AG04449 (cell line): Measurements from ENCODE around the gene MYO19.

Experiments used
- CTCF ChIA-PET: fragments of 350-600 bp; formaldehyde crosslinking; extraction: SDS; loops from one replicate; lab custom pipeline; 2021; ENCODE audit warnings: antibody characterized with exemption; lab: Yijun Ruan, JAX
- POLR2A ChIA-PET: fragments of 400-600, 350-600 bp; formaldehyde crosslinking; extraction: SDS; loops from one replicate; lab custom pipeline; 2020; ENCODE audit warnings: antibody characterized with exemption, inconsistent platforms; lab: Yijun Ruan, JAX
- DNase-seq: peaks from one replicate; pipeline ENCODE4 v3.0.0-alpha.2; 2010; ENCODE audit warnings: low read depth, low spot score
- H3K4me3 ChIP-seq: 2 replicates; pipeline ENCODE4 v1.5.1; 2011; ENCODE audit warnings: low read depth, mild to moderate bottlenecking, control low read depth, low read length
- TF ChIP-seq, protein P1 (sequence below): IDR thresholded peaks from one replicate; pipeline ENCODE4 v1.5.1; 2011; ENCODE audit warnings: mild to moderate bottlenecking, moderate library complexity, low read length, control low read depth, inconsistent platforms; ENCODE audit not compliant: insufficient read depth; ENCODE audit errors: missing control alignments

MYO19 gene

DNA sequence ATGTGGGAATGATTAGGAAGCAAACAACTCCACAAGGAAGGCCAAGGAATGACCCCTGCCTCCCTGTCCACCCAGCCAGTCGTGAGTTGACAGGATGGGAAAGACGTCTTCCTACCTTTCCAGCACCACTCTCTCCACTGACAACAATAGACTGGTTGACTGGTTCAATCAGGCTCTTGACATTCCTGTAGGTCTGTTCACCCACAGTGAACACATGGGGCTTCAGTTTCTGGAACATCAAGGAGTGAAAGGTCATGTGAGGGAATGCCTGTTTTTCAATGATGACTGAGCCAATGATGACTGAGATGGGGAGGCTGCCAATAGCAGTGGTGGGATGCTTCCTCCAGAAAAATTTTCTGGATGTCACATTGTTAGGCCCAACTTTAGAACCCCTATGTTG lies 9.6 kb downstream of the MYO19 start:
- POLR2A ChIA-PET = no interaction called here
- no peak overlapping the region for H3K4me3 ChIP-seq
- TF ChIP-seq, protein P1, sequence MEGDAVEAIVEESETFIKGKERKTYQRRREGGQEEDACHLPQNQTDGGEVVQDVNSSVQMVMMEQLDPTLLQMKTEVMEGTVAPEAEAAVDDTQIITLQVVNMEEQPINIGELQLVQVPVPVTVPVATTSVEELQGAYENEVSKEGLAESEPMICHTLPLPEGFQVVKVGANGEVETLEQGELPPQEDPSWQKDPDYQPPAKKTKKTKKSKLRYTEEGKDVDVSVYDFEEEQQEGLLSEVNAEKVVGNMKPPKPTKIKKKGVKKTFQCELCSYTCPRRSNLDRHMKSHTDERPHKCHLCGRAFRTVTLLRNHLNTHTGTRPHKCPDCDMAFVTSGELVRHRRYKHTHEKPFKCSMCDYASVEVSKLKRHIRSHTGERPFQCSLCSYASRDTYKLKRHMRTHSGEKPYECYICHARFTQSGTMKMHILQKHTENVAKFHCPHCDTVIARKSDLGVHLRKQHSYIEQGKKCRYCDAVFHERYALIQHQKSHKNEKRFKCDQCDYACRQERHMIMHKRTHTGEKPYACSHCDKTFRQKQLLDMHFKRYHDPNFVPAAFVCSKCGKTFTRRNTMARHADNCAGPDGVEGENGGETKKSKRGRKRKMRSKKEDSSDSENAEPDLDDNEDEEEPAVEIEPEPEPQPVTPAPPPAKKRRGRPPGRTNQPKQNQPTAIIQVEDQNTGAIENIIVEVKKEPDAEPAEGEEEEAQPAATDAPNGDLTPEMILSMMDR = no peak
- CTCF ChIA-PET = interaction anchor here (2.5 kb wide), 1 partner anchor 9 kb away, joined by 9 read pairs; the partner anchor contains the start of genes MYO19 and PIGW
- DNase-seq = no peak

DNA sequence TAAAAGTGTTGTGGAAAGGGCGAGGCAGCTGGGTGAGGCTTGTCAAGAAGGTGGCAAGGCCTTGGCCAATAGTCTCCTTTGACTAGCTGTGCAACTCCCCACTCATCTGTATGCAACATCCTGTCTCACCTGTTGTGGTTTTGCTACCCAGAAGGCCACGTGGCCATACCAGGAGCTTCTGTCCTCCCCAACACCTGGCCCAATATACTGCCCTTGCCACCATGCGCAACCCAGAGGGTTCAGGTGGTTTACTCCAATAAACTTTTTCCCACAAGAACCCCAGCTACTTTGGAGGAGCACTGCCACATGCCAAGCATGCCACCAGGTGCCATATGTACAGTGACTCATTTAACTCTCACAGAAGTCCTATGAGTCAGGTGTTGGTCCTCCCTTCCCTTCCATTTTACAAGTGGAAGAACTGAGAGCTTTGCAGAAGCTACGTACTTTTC lies 10.2 kb downstream of the MYO19 start:
- TF ChIP-seq, protein P1 = no peak
- no peak for DNase-seq
- ChIA-PET CTCF (interaction anchor here (2.5 kb wide), 1 partner anchor 9 kb away, joined by 9 read pairs; the partner anchor contains the start of genes MYO19 and PIGW), POLR2A (no interaction called here)
- H3K4me3 ChIP-seq = no peak overlapping the region

DNA sequence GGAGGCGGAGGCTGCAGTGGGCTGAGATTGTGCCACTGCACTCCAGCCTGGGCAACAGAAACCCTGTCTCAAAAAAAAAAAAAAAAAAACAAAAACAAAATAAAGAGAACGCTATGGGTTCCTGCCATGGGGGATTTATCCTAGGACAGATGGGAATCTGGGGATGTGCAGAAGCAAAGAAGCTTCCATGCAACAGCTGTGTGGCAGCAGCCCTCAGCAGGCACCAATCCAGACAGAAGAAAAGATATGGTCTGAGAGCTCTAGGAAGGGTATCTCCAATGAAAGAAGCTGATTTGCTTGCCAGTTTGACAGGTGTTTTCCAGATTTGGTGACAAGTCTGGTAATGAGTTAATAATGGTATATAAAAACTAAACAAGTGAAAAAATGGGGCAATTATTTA lies 11.6 kb downstream of the MYO19 start:
- ChIA-PET POLR2A (no interaction called here), CTCF (interaction anchor here (0.6 to 2.5 kb wide), 3 partner anchors 9 to 72 kb away, joined by 3 to 9 read pairs (median 5); partner anchors contain the start of genes MYO19 and PIGW)
- no peak for DNase-seq

GRCh38 chr17:36515837-36516236 lies 18.8 kb downstream of the MYO19 start:
- ChIA-PET CTCF (interaction anchor here (1.3 kb wide), 1 partner anchor 9 kb away, joined by 3 read pairs; no protein-coding TSS in a partner anchor), POLR2A (no interaction called here)
- TF ChIP-seq, protein P1 = no peak
- DNase-seq = no peak
- H3K4me3 ChIP-seq = no peak overlapping the region

More for the DNA sequence above, 11.6 kb downstream of the MYO19 start:
- TF ChIP-seq, protein P1 = no peak
- H3K4me3 ChIP-seq = no peak overlapping the region

GRCh38 chr17:36514856-36515255 lies 19.8 kb downstream of the MYO19 start:
- ChIA-PET CTCF (interaction anchor here (0.7 kb wide), 1 partner anchor 11 kb away, joined by 3 read pairs; no protein-coding TSS in a partner anchor), POLR2A (interaction anchor here (1.4 kb wide), 1 partner anchor 9 kb away, joined by 4 read pairs; no protein-coding TSS in a partner anchor)
- no peak overlapping the region for H3K4me3 ChIP-seq
- TF ChIP-seq, protein P1 = no peak
- DNase-seq = no peak

- TF ChIP-seq, protein P1 = no peak
- no peak overlapping the region for H3K4me3 ChIP-seq
- POLR2A ChIA-PET = no interaction called here
- CTCF ChIA-PET = no interaction called here
- no peak for DNase-seq
Measured at GRCh38 chr17:36512641-36513040, 22.0 kb downstream of the MYO19 start.
